ENCODE data around the gene TMEM150B. TPM values are rescaled to one million over a fixed set of nuclear protein-coding genes. Genes with fewer than 3 reads are reported as not detected.

TMEM150B gene
- total and polyA plus RNA-seq, 12 donors = 0.11 to 20.8 (median 5.4) TPM

GRCh38 chr19:55275851-55276719 is 49.1 kb downstream of the TMEM150B start:
- no peaks in the 10 kb centered on the region for H3K9me3 ChIP-seq (replicated peaks in 1 of 3)
- no peaks in the 10 kb centered on the region for H3K27me3 ChIP-seq
- intact Hi-C loops (cut with DNase I) = no loop called here
- no peak for DNase-seq
- 74 to 82% (median 81%) methylated on average over 17 of the region's 17 CpGs for WGBS, 4 donors
- H3K4me1 ChIP-seq (replicated peaks in 1 of 2) = peaks cover 6 to 14% of the 10 kb centered on the region in 2 donors
- no peak overlapping the region for H3K4me3 ChIP-seq
- no peak overlapping the region for H3K27ac ChIP-seq
- no peak for TF ChIP-seq CTCF (IDR thresholded peaks at IDR 0.05)
- no peak for TF ChIP-seq POLR2A (IDR thresholded peaks at IDR 0.05)
- peaks cover 0 to 27% of the 10 kb centered on the region in 2 donors for H3K36me3 ChIP-seq (replicated peaks in 1 of 2)

GRCh38 chr19:55273978-55274707 is 51.0 kb downstream of the TMEM150B start:
- Histone ChIP-seq H3K9me3 (replicated peaks in 1 of 3) (no peaks in the 10 kb centered on the region), H3K27me3 (no peaks in the 10 kb centered on the region), H3K4me3 (no peak overlapping the region), H3K4me1 (replicated peaks in 1 of 2) (peaks cover under 1 to 3% of the 10 kb centered on the region in 2 donors), H3K36me3 (replicated peaks in 1 of 2) (peaks cover 0 to 27% of the 10 kb centered on the region in 2 donors), H3K27ac (no peak overlapping the region)
- WGBS, 4 donors = 87 to 95% (median 93%) methylated on average over 14 to 36 of the region's 36 CpGs
- DNase-seq = no peak
- intact Hi-C loops (cut with DNase I) = no loop called here
- TF ChIP-seq POLR2A (IDR thresholded peaks at IDR 0.05) (no peak), CTCF (IDR thresholded peaks at IDR 0.05) (no peak)

GRCh38 chr19:55272142-55272541 is 53.0 kb downstream of the TMEM150B start:
- no peak for TF ChIP-seq POLR2A (IDR thresholded peaks at IDR 0.05)
- TF ChIP-seq CTCF (IDR thresholded peaks at IDR 0.05) = no peak

GRCh38 chr19:55270172-55270942 is 54.8 kb downstream of the TMEM150B start:
- no peaks in the 10 kb centered on the region for H3K4me1 ChIP-seq (replicated peaks in 1 of 2)
- DNase-seq = no peak
- no peaks in the 10 kb centered on the region for H3K9me3 ChIP-seq (replicated peaks in 1 of 3)
- H3K27me3 ChIP-seq = no peaks in the 10 kb centered on the region
- intact Hi-C loops (cut with DNase I) = no loop called here
- TF ChIP-seq CTCF (IDR thresholded peaks at IDR 0.05) (no peak), POLR2A (IDR thresholded peaks at IDR 0.05) (no peak)
- 90 to 96% (median 91%) methylated on average over 20 to 25 of the region's 25 CpGs for WGBS, 4 donors
- H3K4me3 ChIP-seq = no peak overlapping the region
- H3K36me3 ChIP-seq (replicated peaks in 1 of 2) = peaks cover 0 to 19% of the 10 kb centered on the region in 2 donors
- no peak overlapping the region for H3K27ac ChIP-seq

More at GRCh38 chr19:55272142-55272541, 53.0 kb downstream of the TMEM150B start:
- Histone ChIP-seq H3K27ac (no peak overlapping the region), H3K9me3 (replicated peaks in 1 of 3) (no peaks in the 10 kb centered on the region), H3K4me3 (no peak overlapping the region), H3K27me3 (no peaks in the 10 kb centered on the region), H3K4me1 (replicated peaks in 1 of 2) (no peaks in the 10 kb centered on the region), H3K36me3 (replicated peaks in 1 of 2) (peaks cover 0 to 21% of the 10 kb centered on the region in 2 donors)
- intact Hi-C loops (cut with DNase I) = no loop called here
- WGBS, 4 donors = 94 to 97% (median 95%) methylated on average over 18 of the region's 18 CpGs
- DNase-seq = no peak

Data from adrenal gland (tissue), 12 donors.